ENCODE measurements around the gene SYNPR. TPM values are rescaled to one million over a fixed set of nuclear protein-coding genes. Genes with fewer than 3 reads are reported as not detected.

Gene SYNPR
- total RNA-seq, 2 experiments from 2014 or later = not detected

- H3K27ac Mint-ChIP-seq = no peak overlapping the region
- H3K36me3 Mint-ChIP-seq (ENCODE audit: low read depth) = no peaks in the 10 kb centered on the region
- H3K4me1 Mint-ChIP-seq (ENCODE audit: low read depth) = no peaks in the 10 kb centered on the region
- no peaks in the 10 kb centered on the region for H3K27me3 Mint-ChIP-seq
- TF ChIP-seq, protein P1, sequence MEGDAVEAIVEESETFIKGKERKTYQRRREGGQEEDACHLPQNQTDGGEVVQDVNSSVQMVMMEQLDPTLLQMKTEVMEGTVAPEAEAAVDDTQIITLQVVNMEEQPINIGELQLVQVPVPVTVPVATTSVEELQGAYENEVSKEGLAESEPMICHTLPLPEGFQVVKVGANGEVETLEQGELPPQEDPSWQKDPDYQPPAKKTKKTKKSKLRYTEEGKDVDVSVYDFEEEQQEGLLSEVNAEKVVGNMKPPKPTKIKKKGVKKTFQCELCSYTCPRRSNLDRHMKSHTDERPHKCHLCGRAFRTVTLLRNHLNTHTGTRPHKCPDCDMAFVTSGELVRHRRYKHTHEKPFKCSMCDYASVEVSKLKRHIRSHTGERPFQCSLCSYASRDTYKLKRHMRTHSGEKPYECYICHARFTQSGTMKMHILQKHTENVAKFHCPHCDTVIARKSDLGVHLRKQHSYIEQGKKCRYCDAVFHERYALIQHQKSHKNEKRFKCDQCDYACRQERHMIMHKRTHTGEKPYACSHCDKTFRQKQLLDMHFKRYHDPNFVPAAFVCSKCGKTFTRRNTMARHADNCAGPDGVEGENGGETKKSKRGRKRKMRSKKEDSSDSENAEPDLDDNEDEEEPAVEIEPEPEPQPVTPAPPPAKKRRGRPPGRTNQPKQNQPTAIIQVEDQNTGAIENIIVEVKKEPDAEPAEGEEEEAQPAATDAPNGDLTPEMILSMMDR (IDR thresholded peaks at IDR 0.05) = no peak
- no peak overlapping the region for H3K27ac ChIP-seq (ENCODE audit: low read depth in 1 of 2, low read length in 2 of 2)
- H3K4me1 ChIP-seq (ENCODE audit: insufficient read depth, low read length) = no peaks in the 10 kb centered on the region
- no peak for DNase-seq
- H3K36me3 ChIP-seq (ENCODE audit: insufficient read depth, low read length) = no peaks in the 10 kb centered on the region
- no peak for ATAC-seq (ENCODE audit: poor library complexity)
- peaks cover 2% of the 10 kb centered on the region for H3K9me3 Mint-ChIP-seq
- no peak overlapping the region for H3K4me3 Mint-ChIP-seq
- POLR2A ChIA-PET = no interaction called here
- intact Hi-C loops (cut with DNase I, micrococcal nuclease) = no loop called here
- H3K4me3 ChIP-seq (ENCODE audit: low read length) = no peak overlapping the region
- H3K27me3 ChIP-seq (ENCODE audit: control insufficient read depth in 1 of 2, insufficient read depth in 2 of 2, low read length in 2 of 2) = no peaks in the 10 kb centered on the region
- CTCF ChIA-PET = no interaction called here
- no peaks in the 10 kb centered on the region for H3K9me3 ChIP-seq (ENCODE audit: control insufficient read depth in 1 of 2, insufficient read depth in 1 of 2, low read length in 2 of 2)
Observed at GRCh38 chr3:63597019-63597418, 318.9 kb downstream of the SYNPR start.

DNA sequence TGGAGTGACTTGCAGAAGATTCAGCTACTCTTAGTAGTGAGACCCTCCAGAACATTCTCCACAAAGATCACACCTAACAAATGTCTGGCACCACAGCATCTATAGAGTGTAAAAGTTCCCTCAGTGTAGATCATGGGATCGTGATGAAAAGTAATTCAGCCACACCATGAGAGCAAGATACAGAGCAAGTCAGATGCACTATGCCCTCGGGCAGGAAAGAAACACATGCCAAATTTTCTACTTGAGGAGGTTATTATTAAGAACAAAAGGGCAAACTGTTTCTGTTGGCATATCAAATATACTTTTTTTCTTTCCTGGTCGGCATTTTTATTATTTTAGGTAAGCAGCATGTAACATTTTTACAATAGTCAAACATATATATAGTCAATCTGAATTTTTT lies 329.6 kb downstream of the SYNPR start:
- Histone ChIP-seq H3K27ac (ENCODE audit: low read depth in 1 of 2, low read length in 2 of 2) (no peak overlapping the region), H3K36me3 (ENCODE audit: insufficient read depth, low read length) (no peaks in the 10 kb centered on the region), H3K4me3 (ENCODE audit: low read length) (no peak overlapping the region), H3K9me3 (ENCODE audit: control insufficient read depth in 1 of 2, insufficient read depth in 1 of 2, low read length in 2 of 2) (no peaks in the 10 kb centered on the region), H3K27me3 (ENCODE audit: control insufficient read depth in 1 of 2, insufficient read depth in 2 of 2, low read length in 2 of 2) (no peaks in the 10 kb centered on the region), H3K4me1 (ENCODE audit: insufficient read depth, low read length) (no peaks in the 10 kb centered on the region)
- ChIA-PET POLR2A (no interaction called here), CTCF (no interaction called here)
- Mint-ChIP-seq H3K9me3 (peaks cover 7% of the 10 kb centered on the region), H3K4me1 (ENCODE audit: low read depth) (no peaks in the 10 kb centered on the region), H3K4me3 (no peak overlapping the region), H3K36me3 (ENCODE audit: low read depth) (no peaks in the 10 kb centered on the region), H3K27me3 (peaks cover 6% of the 10 kb centered on the region), H3K27ac (no peak overlapping the region)
- intact Hi-C loops (cut with DNase I, micrococcal nuclease) = no loop called here
- no peak for DNase-seq
- ATAC-seq (ENCODE audit: poor library complexity) = no peak
- TF ChIP-seq, protein P1 (IDR thresholded peaks at IDR 0.05) = no peak

- ChIA-PET POLR2A (no interaction called here), CTCF (no interaction called here)
- Mint-ChIP-seq H3K9me3 (peaks cover 7% of the 10 kb centered on the region), H3K4me1 (ENCODE audit: low read depth) (no peaks in the 10 kb centered on the region), H3K27ac (no peak overlapping the region), H3K27me3 (peaks cover 3% of the 10 kb centered on the region), H3K36me3 (ENCODE audit: low read depth) (no peaks in the 10 kb centered on the region), H3K4me3 (no peak overlapping the region)
- Histone ChIP-seq H3K4me1 (ENCODE audit: insufficient read depth, low read length) (no peaks in the 10 kb centered on the region), H3K9me3 (ENCODE audit: control insufficient read depth in 1 of 2, insufficient read depth in 1 of 2, low read length in 2 of 2) (no peaks in the 10 kb centered on the region), H3K36me3 (ENCODE audit: insufficient read depth, low read length) (no peaks in the 10 kb centered on the region), H3K27me3 (ENCODE audit: control insufficient read depth in 1 of 2, insufficient read depth in 2 of 2, low read length in 2 of 2) (no peaks in the 10 kb centered on the region), H3K27ac (ENCODE audit: low read depth in 1 of 2, low read length in 2 of 2) (no peak overlapping the region), H3K4me3 (ENCODE audit: low read length) (no peak overlapping the region)
- TF ChIP-seq, protein P1 (IDR thresholded peaks at IDR 0.05) = no peak
- intact Hi-C loops (cut with DNase I, micrococcal nuclease) = no loop called here
- DNase-seq (no peak), ATAC-seq (ENCODE audit: poor library complexity) (no peak)
Observed at GRCh38 chr3:63609408-63609807, 331.3 kb downstream of the SYNPR start.
